Erythroblast (primary cell): ENCODE measurements around the gene SPTSSA.
"Not testable (repeated sequence)": the region's sequence is repeated elsewhere in the genome, so short reads cannot be mapped to it uniquely, and the experiment has no call there.

Experiments
- GATA1 ChIP-seq: IDR thresholded peaks from 2 replicates; pipeline ENCODE4 v1.6.1; 2011; ENCODE audit warnings: low read depth, mild to moderate bottlenecking, control low read depth, low read length, moderate library complexity
- POLR2A ChIP-seq: IDR thresholded peaks from 2 replicates; pipeline ENCODE4 v1.6.1; 2011; ENCODE audit warnings: mild to moderate bottlenecking, low read length

- TF ChIP-seq POLR2A, GATA1: not testable (repeated sequence)
These were observed 34.0 kb downstream of the SPTSSA start for GRCh38 chr14:34428102-34428466.
